Left renal cortex interstitium (tissue), 4 donors: Measurements from ENCODE around the gene HMCN2. TPM values are rescaled to one million over a fixed set of nuclear protein-coding genes. Genes with fewer than 3 reads are reported as not detected.

ENCODE experiments used
- DNase-seq, 4 donors: peaks; one replicate each; pipeline ENCODE4 v3.0.0-alpha.2; 2013; ENCODE audit warnings: low read depth in 4 of 4, low spot score in 2 of 4, missing footprints in 1 of 4
- polyA plus RNA-seq, 4 donors: library from polyadenylated mRNA; unstranded; fragments of 120-200 nt; gene quantifications; one replicate each; pipeline ENCODE4 v1.2.1, GENCODE V29; 2013; ENCODE audit not compliant: insufficient read length in 4 of 4

HMCN2 gene
- polyA plus RNA-seq, 4 donors: 0.73 to 1.6 (median 0.92) TPM

DNA sequence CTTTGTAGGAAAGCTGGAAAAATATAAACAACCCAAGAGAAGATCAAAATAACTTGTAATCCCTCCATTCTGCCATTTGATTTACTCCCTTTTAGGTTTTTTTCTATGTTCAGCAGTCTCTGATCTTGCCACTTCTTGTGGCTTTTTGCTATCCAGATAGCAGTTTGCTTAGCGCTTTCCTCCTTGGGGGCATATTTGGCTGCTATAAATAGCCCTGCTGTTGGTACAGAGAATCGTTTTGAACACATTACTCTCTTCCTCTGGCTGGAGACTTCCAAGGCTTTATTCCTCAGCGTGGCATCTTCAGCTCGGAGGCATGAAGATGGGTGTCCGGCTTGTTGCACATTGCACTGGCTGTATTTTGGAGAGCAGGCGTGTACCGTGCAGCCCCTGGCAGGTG, 38.6 kb downstream of the HMCN2 start:
- DNase-seq: no peak

DNA sequence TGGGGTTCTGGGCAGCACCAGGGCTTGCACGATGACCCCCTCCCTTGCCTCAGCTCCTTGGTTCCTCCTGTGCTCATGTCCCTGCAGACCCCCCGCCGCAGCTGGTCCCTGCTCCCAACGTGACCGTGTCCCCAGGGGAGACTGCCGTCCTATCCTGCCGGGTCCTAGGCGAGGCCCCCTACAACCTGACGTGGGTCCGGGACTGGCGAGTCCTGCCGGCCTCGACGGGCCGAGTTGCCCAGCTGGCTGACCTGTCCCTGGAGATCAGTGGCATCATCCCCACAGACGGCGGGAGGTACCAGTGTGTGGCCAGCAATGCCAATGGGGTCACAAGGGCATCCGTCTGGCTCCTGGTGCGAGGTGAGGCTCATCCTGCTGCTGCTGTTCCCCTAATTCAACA, 39.1 kb downstream of the HMCN2 start:
- DNase-seq: no peak

DNA sequence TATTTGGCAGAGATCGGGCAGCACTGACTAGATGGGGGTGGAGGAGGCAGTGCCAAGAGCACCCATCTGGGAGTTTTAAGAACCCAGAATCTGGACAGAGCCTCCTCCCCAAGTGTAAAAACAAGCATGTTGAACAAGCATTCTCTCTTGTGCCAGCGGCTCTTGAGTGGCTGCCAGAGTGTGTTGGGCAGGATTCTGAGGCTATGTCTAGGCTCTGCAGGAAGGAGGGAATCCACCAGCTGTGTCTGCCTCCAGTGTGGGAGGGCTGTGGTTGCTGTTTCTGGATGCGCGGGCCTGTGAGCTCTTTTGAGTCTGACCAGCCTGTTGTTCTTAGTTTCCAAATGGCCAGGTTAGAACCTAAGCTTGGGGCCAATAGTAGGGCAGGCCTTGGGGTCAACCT, 39.8 kb downstream of the HMCN2 start:
- no peak for DNase-seq

DNA sequence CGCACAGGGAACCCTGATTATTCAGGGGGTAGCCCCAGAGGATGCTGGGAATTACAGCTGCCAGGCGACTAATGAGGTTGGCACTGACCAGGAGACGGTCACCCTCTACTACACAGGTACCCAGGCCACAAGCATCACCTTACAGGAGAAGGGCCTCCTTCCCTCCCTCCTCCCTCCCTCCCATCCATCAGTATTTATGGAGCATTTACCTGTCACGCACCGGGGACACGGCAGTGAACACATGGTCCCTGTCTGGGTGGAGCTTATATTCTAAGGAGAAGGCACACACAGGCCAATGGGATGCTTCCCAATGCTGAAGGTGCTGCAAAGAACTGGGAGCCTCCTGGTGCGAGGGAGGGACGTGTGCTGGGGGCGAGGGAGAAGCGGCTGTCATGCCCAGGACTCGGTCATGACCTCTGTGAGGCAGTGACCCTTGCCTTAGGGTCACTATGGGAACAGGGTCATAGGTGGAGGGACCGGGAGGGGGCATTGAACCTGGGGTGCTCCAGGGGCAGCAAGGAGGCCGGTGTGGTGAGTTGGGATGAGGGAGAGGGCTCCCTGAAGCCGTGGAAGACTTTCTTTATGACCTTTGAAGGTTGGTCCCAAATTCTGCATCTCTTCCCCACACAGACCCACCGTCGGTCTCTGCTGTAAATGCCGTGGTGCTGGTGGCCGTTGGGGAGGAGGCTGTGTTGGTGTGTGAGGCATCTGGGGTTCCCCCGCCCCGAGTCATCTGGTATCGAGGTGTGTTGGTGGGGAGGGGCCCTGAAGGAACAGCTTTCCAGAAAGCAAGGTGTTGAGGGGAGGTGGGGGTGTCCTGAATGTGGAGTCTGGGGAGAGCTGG, 41.5 kb downstream of the HMCN2 start:
- no peak for DNase-seq

DNA sequence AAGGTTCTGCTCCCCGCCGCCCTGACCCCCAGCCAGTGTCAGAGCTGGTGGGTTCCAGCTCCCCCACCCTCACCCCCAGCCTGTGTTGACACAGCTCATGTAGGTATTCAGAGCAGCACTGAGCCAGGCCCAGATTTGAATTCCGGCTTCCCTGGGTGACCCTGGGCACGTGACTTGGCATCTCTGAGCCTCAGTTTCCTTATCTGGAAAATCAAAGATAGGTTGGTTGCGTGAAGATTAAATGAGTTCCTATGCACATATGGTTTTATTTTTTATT, 42.0 kb downstream of the HMCN2 start:
- no peak for DNase-seq

DNA sequence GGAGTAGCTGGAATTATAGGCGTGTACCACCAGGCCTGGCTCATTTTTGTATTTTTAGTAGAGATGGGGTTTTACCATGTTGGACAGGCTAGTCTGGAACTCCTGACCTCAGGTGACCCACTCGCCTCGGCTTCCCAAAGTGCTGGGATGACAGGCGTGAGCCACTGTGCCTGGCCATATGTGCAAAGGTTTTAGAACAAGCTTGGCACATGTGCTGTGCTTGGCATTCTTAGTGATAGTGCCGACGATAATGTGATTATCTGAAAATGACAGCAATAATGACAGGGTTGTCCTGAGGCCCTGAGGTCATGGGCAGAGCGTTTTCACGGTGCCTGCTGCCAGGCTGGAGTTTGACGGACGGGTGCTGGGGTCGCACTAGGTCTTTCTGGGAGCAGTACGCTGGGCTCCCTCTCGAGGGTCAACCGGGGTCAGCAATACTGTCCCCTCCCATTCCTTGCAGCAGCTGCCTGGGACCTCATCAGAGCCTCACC, 42.6 kb downstream of the HMCN2 start:
- DNase-seq: no peak

DNA sequence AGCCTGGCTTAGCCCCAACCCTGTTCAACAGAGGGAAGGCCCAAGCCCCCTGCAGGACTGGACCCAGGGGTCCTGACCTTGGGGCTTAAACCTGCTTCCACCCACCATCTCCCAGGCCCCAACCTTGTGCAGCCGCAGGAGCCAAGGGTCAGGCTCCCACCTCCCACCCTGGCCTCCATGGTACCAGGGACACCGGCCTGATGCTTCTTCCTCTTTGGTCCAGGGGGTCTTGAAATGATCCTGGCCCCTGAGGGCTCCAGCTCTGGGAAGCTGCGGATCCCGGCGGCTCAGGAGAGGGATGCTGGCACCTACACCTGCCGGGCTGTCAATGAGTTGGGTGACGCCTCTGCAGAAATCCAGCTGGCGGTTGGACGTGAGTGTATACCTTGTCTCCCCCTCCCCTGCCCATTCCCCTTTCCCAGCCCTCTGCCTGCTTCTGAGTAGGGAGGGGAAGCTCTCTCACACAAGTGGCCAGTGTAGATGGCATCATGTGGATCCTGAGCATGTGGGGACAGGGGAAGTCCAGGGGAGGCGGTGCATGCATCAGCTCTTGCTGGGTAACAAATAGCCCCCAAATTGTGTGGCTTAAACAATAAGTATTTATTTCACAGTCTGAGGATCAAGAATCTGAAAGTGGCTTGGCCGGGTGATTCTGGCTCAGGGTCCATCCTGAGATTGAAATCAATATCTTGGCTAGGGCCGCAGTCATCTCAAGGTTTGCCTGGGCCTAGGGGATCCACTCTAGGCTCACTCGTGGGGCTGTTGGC, 44.3 kb downstream of the HMCN2 start:
- DNase-seq: no peak

DNA sequence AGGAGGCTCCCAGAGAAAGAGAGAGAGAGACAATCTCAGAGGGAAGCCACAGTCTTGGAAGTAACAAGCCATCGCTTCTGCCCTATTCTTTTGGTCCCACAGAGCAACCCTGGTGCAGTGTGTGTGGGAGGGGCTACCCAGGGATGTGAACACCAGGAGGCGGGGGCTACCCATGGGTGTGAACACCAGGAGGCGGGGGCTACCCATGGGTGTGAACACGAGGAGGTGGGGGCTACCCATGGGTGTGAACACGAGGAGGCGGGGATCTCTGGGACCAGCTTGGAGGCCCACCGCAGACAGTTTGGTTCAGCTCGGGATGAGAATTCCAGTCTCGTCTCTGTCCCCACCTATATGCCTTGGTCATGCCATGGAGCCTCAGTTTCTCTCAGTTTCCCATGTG, 44.9 kb downstream of the HMCN2 start:
- no peak for DNase-seq

DNA sequence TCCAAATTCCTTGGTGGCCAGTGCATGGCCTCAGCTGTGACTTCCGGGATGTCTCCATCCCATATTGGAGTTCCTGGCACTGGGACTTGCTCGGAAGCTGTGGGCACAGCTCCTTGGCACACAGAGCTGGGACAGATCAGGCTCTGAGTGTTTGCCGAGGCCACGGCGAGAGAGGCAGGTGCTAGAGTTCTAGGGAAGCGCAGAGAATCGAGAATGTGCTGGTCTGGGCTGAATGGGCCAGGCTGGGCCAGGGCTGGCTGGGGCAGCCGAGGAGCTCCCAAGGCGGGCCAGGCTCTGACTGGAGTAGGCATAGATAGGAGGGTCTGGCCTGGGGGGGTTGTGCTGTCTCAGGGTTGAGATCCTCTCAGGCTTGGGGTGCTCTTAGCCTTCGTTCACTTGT, 45.4 kb downstream of the HMCN2 start:
- DNase-seq: no peak

DNA sequence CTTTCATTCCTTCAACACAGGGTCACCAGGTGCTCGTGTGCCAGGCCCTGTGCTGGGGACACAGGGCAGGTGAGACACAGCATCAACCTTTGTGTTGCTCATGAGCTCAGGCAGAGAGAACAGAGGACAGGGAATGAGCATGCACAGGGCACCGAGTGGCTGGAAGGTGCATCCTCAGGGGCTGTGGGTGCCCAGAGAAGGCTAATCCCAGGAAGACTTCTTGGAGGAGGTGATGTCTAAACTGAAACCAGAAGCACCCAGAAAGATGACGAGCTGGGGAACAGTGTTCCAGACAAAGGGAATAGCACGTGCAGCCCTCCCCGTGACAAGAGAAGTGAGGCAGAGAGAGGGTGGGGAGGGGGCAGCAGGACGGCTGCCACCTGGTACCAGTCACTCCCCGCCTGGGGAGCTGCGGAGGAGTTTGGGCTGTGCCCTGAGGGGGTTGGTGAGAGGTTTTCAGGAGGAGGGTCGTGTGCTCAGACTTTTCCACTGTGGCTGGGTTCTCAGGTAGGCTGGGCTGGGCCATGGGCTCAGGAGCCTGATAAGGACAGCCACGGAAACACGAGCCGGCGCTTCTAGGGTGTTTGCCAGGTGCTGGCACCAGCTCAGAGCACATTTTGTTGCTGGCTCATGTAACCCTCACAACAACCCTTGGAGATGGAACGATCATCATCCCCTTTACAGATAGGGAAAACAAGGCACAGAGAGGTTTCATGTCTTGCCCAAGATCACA, 46.0 kb downstream of the HMCN2 start:
- no peak for DNase-seq

DNA sequence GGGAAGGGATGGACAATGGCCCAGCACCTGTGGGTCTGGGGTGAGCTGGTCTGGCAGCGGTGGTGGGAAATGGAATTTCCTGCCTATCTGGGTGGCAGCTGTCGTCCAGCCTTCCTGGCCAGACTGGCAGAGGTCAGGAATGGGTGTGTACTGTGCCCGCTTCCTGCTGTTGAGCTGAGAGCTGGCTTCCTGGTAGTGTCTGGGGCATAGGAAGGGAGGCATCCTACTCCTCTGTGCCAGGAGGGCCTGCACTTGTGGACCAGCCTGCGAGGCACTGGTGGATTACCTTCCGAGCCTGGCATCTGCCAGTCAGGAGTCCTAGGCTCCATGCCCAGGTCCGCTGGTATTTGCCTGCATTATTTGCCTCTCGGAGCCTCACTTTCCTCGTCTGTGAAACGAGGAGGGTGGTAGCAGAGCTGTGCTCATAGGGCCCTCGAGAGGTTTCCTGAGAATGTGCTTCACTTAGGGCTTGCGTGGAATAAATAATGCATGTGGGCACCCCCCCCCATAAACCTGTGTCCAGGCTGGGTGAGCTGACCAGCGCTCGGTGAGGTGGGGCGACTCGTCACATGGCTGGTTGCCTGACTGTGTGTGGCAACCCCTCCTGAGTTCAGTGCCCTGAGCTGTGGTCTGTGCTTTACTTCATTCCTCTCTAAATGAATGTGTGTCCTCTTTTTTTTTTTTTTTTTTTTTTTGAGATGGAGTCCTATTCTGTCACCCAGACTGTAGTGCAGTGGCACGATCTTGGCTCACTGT, 47.7 kb downstream of the HMCN2 start:
- no peak for DNase-seq

DNA sequence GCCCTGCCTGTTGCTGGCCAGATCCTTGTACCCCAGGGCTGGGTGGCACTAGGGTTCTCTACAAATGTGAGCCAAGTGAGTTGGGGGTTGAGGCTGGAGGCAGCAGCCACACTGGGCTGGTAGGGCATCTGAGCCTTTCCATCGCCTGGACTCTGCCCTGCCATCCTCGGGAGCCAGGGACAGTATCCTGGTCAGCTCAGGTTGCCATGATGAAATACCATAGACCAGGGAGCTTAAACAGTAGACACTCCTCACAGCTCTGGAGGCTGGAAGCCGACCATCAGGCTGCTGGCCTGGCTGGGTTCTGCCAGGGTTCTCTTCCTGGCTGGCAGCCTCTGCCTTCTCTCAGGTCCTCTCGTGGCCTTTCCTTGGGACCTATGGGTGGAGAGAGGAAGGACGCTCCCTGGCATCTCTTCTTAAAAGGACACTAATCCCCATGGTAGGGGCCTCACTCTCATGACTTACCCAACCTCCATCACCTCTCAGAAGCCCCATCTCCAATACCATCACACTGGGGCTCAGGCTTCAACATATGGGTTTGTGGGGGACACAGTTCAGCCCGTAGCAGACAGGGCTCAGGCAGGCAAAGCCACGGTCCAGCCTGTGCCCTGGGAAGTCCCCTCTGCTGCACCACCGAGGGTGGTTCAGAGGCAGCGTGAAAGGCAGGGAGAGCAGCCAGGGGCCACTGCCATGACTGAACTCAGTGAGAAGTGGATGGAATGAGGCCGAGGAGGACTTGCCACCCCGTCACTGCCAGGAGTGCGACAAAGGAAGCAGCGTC, 50.1 kb downstream of the HMCN2 start:
- DNase-seq: no peak

DNA sequence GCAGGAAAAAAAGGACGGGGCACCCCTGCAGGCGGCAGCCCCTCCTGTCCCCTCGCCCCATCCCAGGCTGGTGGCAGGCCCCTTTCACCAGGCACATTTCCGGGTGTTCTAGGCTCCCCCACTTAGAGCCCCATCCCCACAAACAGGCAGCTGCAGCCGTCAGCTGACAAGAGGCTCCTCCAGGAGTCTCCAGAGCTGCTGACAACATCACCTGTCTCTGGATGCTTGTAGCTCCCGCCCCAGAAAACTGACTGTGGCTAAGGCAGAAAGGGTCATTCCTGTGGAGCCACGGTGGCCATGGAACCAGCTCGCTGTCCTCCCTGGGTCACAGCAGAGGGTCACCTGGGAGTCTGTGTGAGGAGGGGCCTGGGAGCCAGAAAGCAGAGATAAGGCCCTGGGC, 50.9 kb downstream of the HMCN2 start:
- DNase-seq: no peak

DNA sequence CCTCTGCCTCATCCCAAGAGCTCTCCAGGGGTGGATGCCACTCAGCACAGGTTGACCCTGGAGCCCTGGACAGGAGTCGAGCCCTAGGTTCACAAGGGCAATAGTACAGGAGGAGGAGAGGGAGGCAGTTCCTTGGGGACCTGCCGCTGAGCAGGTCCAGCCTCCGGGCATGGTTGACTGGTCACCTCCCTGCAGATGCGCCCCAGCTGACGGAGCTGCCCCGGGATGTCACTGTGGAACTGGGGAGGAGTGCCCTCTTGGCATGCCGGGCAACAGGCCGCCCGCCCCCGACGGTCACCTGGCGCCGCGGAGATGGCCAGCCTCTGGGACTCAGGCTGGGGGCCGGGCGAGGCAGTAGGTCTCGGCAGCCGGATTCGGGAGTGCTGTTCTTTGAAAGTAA, 53.7 kb downstream of the HMCN2 start:
- DNase-seq: no peak

DNA sequence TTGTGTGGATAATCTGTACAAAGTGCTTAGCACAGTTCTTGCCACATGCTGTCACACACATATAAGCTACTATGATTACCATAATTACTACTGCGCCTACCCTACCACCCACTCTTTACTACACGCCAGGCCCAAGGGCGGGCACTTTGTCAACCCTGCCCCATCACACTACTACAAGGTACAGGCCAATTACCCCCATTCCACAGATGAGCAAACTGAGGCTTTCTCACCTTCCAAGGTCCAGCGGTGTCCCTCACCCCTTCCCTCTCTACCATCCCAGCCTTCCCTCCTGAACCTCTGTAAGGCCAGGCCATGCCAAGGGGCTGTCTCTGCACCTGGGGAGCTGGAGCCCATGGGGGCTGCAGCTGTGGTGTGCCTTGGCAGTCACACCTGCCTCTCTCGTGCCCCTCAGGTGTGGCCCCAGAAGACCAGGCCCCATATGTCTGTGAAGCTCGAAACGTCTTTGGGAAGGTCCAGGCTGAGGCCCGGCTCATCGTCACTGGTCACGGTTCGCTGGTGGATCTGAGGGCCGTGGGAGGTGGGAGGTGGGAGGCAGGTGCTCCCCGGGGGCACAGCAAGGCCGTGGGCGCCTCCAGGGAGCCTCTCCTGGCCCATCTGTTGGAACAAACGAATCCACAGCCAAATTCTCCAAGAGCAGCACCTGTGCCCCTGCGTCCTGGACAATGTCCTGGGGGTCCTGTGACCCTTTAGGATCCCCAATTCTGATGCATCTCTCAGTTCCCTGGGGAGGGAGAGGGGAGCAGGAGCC, 54.6 kb downstream of the HMCN2 start:
- no peak for DNase-seq

DNA sequence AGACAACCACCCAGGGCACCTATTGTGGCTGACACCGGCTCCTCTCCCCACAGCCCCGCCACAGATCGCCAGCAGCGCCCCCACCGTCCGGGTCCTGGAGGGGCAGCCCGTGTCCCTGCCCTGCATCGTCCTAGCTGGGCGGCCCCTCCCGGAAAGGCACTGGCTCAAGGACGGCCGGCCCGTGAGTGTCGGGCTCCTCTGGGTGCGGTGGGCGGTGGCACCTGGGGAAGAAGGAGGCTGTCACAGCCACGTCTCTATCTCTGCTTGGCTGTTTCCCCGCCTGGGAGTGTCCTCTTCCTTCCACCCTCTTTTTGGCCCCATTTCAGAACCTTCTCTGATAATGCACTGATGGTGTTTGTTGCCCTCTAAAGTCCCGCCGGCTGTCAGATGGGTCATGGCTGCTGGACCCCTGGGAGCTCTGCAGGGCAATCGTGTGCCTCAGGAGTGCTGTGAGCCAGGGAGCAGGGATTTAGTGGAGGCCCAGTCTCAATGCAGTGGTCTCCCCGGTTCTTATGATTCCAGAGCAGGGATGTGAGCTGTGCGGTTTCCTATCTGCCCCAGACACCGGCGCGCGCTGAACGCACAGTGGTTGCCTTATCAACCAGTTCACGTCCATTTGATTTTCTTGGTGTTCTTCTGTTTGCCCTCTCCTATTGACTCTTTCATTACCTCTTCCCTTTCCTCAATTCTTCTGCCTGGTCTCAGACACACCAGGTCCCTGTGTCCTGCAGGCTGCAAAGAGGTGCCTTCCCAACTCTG, 55.3 kb downstream of the HMCN2 start:
- DNase-seq: no peak

DNA sequence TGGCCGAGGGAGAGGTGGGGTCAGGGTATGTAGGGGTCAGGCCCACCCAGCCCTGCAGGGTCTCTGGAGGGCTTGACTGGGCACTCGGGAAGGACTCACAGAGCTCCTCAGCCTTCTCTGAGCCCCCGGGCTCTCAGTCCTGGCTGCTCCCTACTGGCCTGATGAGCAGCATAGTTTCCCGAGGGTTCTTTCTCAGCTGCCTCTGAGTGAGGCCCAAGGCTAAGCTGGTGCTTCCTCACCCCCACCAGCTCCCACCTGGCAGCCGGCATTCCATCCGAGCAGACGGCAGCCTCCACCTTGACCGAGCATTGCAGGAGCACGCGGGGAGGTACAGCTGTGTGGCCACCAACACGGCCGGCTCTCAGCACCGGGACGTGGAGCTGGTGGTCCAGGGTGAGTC, 56.0 kb downstream of the HMCN2 start:
- no peak for DNase-seq

DNA sequence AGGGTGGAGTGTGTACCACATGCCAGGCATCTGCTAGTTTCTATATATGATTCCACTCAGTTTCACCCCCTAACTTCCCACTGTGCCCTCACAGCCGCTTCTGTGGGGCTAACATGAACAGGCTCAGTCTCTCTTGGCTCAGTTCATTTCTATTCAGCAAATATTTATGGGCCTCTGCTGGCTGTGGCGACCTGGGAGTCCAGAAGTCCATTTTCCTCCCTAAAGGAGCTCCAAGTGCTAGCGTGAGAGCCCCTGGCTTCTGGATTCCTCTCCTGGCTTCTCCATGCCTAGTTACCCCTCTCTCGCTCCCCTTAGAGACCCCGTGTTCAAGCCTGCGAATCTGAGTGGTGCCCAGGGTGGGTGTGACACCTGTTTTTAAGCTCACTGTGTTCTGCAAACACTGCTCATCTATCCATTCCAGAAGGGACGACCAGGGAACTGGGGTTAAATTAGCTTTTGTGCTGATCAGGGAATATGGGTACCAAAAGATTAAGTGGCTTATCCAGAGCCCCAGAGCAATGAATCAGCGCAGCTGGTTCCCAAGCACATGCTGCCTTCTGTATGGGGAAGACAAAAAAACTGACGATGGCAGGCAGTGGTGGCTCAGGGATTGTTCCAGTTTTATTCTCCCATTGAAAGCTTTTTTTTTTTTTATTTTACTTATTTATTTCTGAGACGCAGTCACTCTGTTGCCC, 57.6 kb downstream of the HMCN2 start:
- no peak for DNase-seq
